Measurements from ENCODE around the gene MOXD1.

- TF ChIP-seq, protein P1, sequence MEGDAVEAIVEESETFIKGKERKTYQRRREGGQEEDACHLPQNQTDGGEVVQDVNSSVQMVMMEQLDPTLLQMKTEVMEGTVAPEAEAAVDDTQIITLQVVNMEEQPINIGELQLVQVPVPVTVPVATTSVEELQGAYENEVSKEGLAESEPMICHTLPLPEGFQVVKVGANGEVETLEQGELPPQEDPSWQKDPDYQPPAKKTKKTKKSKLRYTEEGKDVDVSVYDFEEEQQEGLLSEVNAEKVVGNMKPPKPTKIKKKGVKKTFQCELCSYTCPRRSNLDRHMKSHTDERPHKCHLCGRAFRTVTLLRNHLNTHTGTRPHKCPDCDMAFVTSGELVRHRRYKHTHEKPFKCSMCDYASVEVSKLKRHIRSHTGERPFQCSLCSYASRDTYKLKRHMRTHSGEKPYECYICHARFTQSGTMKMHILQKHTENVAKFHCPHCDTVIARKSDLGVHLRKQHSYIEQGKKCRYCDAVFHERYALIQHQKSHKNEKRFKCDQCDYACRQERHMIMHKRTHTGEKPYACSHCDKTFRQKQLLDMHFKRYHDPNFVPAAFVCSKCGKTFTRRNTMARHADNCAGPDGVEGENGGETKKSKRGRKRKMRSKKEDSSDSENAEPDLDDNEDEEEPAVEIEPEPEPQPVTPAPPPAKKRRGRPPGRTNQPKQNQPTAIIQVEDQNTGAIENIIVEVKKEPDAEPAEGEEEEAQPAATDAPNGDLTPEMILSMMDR (IDR thresholded peaks at IDR 0.05), result no peak
- TF ChIP-seq POLR2A (IDR thresholded peaks at IDR 0.05), result no peak
These were observed 10.8 kb downstream of the MOXD1 start for GRCh38 chr6:132390451-132390850.
